ENCODE data around the gene ABCC4.

Gene ABCC4

GRCh38 chr13:95058680-95059079, 242.6 kb downstream of the ABCC4 start:
- no peak for DNase-seq (ENCODE audit: low read depth, low spot score)

GRCh38 chr13:95056266-95056665, 245.0 kb downstream of the ABCC4 start:
- no peak for DNase-seq (ENCODE audit: low read depth, low spot score)

GRCh38 chr13:95050800-95051615, 250.2 kb downstream of the ABCC4 start:
- DNase-seq (ENCODE audit: low read depth, low spot score) = no peak

- DNase-seq (ENCODE audit: low read depth, low spot score) = no peak
Observed at GRCh38 chr13:95049772-95050171, 251.5 kb downstream of the ABCC4 start.

- DNase-seq (ENCODE audit: low read depth, low spot score) = no peak
Observed at GRCh38 chr13:95044452-95045205, 256.6 kb downstream of the ABCC4 start.

- no peak for DNase-seq (ENCODE audit: low read depth, low spot score)
Observed at GRCh38 chr13:95039415-95039814, 261.8 kb downstream of the ABCC4 start.

- DNase-seq (ENCODE audit: low read depth, low spot score) = no peak
Observed at GRCh38 chr13:95038949-95039348, 262.3 kb downstream of the ABCC4 start.

GRCh38 chr13:95035311-95036109, 265.7 kb downstream of the ABCC4 start:
- no peak for DNase-seq (ENCODE audit: low read depth, low spot score)

- no peak for DNase-seq (ENCODE audit: low read depth, low spot score)
Observed at GRCh38 chr13:95033890-95034289, 267.4 kb downstream of the ABCC4 start.

GRCh38 chr13:95032121-95032520, 269.1 kb downstream of the ABCC4 start:
- DNase-seq (ENCODE audit: low read depth, low spot score) = no peak

GRCh38 chr13:95030821-95031343, 270.4 kb downstream of the ABCC4 start:
- no peak for DNase-seq (ENCODE audit: low read depth, low spot score)

- DNase-seq (ENCODE audit: low read depth, low spot score) = no peak
Observed at GRCh38 chr13:95027638-95028037, 273.6 kb downstream of the ABCC4 start.

GRCh38 chr13:95025116-95025515, 276.1 kb downstream of the ABCC4 start:
- DNase-seq (ENCODE audit: low read depth, low spot score) = no peak

- no peak for DNase-seq (ENCODE audit: low read depth, low spot score)
Observed at GRCh38 chr13:95023405-95023804, 277.8 kb downstream of the ABCC4 start.

- no peak for DNase-seq (ENCODE audit: low read depth, low spot score)
Observed at GRCh38 chr13:95020298-95020987, 280.8 kb downstream of the ABCC4 start.

GRCh38 chr13:95019886-95020285, 281.4 kb downstream of the ABCC4 start:
- DNase-seq (ENCODE audit: low read depth, low spot score) = no peak

GRCh38 chr13:95007322-95007721, 293.9 kb downstream of the ABCC4 start:
- no peak for DNase-seq (ENCODE audit: low read depth, low spot score)

GRCh38 chr13:95005300-95005699, 296.0 kb downstream of the ABCC4 start:
- DNase-seq (ENCODE audit: low read depth, low spot score) = no peak

- DNase-seq (ENCODE audit: low read depth, low spot score) = no peak
Observed at GRCh38 chr13:95003019-95003813, 298.0 kb downstream of the ABCC4 start.

- DNase-seq (ENCODE audit: low read depth, low spot score) = no peak
Observed at GRCh38 chr13:95002126-95002525, 299.1 kb downstream of the ABCC4 start.
